Vagina (tissue), 2 donors: ENCODE results near the gene ANKRD44. TPM values are rescaled to one million over a fixed set of nuclear protein-coding genes. Genes with fewer than 3 reads are reported as not detected.

ENCODE experiments used
- DNase-seq, 2 donors: peaks; one replicate each; pipeline ENCODE4 v3.0.0-alpha.2; 2017; ENCODE audit errors: extremely low spot score in 2 of 2
- H3K27ac ChIP-seq: fragments of 200-600 bp; sonication (generic); one replicate; pipeline ENCODE4 v1.5.1; 2019
- H3K27me3 ChIP-seq: fragments of 200-600 bp; sonication (generic); one replicate; pipeline ENCODE4 v1.5.1; 2019
- H3K36me3 ChIP-seq, 2 donors: fragments of 200-600 bp; sonication (generic); one replicate each; pipeline ENCODE4 v1.5.1; 2017 to 2019
- H3K4me1 ChIP-seq: fragments of 200-600 bp; sonication (generic); one replicate; pipeline ENCODE4 v1.5.1; 2019
- H3K4me3 ChIP-seq, 2 donors: fragments of 200-600 bp; sonication (generic); 1 replicate in 1 of 2; 2 replicates in 1 of 2; pipeline ENCODE4 v1.5.1; 2016 to 2019
- H3K9me3 ChIP-seq: fragments of 200-600 bp; sonication (generic); one replicate; pipeline ENCODE4 v1.5.1; 2019
- CTCF ChIP-seq, 3 experiments: fragments of 450-650 bp in 2 of 3; fragments of 200-600 bp in 1 of 3; sonication (generic) in 1 of 3; IDR thresholded peaks; one replicate each; pipeline ENCODE4 v1.5.1; 2017 to 2019; ENCODE audit warnings: antibody characterized with exemption in 3 of 3, mild to moderate bottlenecking in 2 of 3, moderate library complexity in 2 of 3
- POLR2A ChIP-seq, 2 donors: fragments of 450-650 bp; IDR thresholded peaks; one replicate each; pipeline ENCODE4 v1.6.1; 2017; ENCODE audit warnings: antibody characterized with exemption in 2 of 2, mild to moderate bottlenecking in 2 of 2, moderate library complexity in 2 of 2
- POLR2AphosphoS5 ChIP-seq, 2 donors: sonication (generic); formaldehyde crosslinking; IDR thresholded peaks; one replicate each; pipeline ENCODE4 v1.9.0; 2017; ENCODE audit warnings: antibody characterized with exemption in 2 of 2, mild to moderate bottlenecking in 2 of 2, low read depth in 1 of 2; ENCODE audit not compliant: insufficient read depth in 1 of 2
- intact Hi-C: fragments of 100-400 bp; cut with DNase I; formaldehyde crosslinking; loops from one replicate; pipeline ENCODE4 v1.15.1; 2023
- total RNA-seq: library from RNA; depleted of rRNA; stranded (reverse); fragments of >200 nt; gene quantifications from one replicate; pipeline ENCODE4 v1.2.3, GENCODE V29; 2016

The ANKRD44 gene
- total RNA-seq, 1 donor from 2014 or later = 46.4 TPM

DNA sequence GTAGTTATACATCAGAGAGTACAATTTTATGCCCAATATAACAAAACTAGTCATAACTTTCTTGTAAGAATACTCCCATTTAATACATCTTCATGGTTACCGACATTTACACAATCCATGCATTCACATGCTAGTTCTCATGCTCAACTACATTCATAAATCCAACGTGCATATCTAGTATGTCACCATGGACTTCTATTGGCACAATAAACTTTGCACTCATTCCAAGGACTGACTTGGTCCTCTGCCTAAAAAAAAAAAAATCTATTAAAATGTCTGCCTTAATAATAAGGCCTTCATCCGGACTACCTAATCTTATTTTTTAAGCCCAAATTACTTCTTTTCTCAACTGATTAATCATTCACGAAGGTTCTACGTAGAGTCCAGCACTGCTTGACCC is 276.3 kb downstream of the ANKRD44 start:
- intact Hi-C loops = no loop called here
- peaks cover 8% of the 10 kb centered on the region for H3K4me1 ChIP-seq
- no peak for DNase-seq
- H3K4me3 ChIP-seq = no peak overlapping the region
- no peak overlapping the region for H3K27ac ChIP-seq
- no peaks in the 10 kb centered on the region for H3K9me3 ChIP-seq
- peaks cover 0 to 4% of the 10 kb centered on the region in 2 donors for H3K36me3 ChIP-seq
- no peaks in the 10 kb centered on the region for H3K27me3 ChIP-seq
- TF ChIP-seq POLR2A (IDR thresholded peaks at IDR 0.05) = no peak
- no peak for TF ChIP-seq CTCF (IDR thresholded peaks at IDR 0.05)
- TF ChIP-seq POLR2AphosphoS5 (IDR thresholded peaks at IDR 0.05; ENCODE audit: insufficient read depth in 1 of 2, low read depth in 1 of 2) = no peak

- TF ChIP-seq POLR2AphosphoS5 (IDR thresholded peaks at IDR 0.05; ENCODE audit: insufficient read depth in 1 of 2, low read depth in 1 of 2) (no peak), CTCF (IDR thresholded peaks at IDR 0.05) (no peak), POLR2A (IDR thresholded peaks at IDR 0.05) (no peak)
- no peaks in the 10 kb centered on the region for H3K27me3 ChIP-seq
- no peak overlapping the region for H3K27ac ChIP-seq
- peaks cover 0 to 4% of the 10 kb centered on the region in 2 donors for H3K36me3 ChIP-seq
- no peak overlapping the region for H3K4me3 ChIP-seq
- intact Hi-C loops = loop anchor here (2.0 kb wide), 1 partner anchor 42 kb away; no protein-coding TSS in a partner anchor
- H3K4me1 ChIP-seq = peaks cover 8% of the 10 kb centered on the region
- no peaks in the 10 kb centered on the region for H3K9me3 ChIP-seq
- no peak for DNase-seq
Measured at GRCh38 chr2:197033222-197033621, 277.4 kb downstream of the ANKRD44 start.

- Histone ChIP-seq H3K36me3 (peaks cover 0 to 4% of the 10 kb centered on the region in 2 donors), H3K4me1 (peaks cover 8% of the 10 kb centered on the region), H3K9me3 (no peaks in the 10 kb centered on the region), H3K27ac (no peak overlapping the region), H3K4me3 (no peak overlapping the region), H3K27me3 (no peaks in the 10 kb centered on the region)
- intact Hi-C loops = loop anchor here (2.0 kb wide), 1 partner anchor 43 kb away; no protein-coding TSS in a partner anchor
- TF ChIP-seq POLR2AphosphoS5 (IDR thresholded peaks at IDR 0.05; ENCODE audit: insufficient read depth in 1 of 2, low read depth in 1 of 2) = peak in 1 of 2 donors; percentile 70
- TF ChIP-seq CTCF (IDR thresholded peaks at IDR 0.05) = no peak
- TF ChIP-seq POLR2A (IDR thresholded peaks at IDR 0.05) = no peak
- no peak for DNase-seq
Measured at GRCh38 chr2:197031803-197032202, 278.8 kb downstream of the ANKRD44 start.

GRCh38 chr2:197030090-197030489 is 280.5 kb downstream of the ANKRD44 start:
- no peak for TF ChIP-seq POLR2A (IDR thresholded peaks at IDR 0.05)
- no peak for TF ChIP-seq CTCF (IDR thresholded peaks at IDR 0.05)
- no peak for TF ChIP-seq POLR2AphosphoS5 (IDR thresholded peaks at IDR 0.05; ENCODE audit: insufficient read depth in 1 of 2, low read depth in 1 of 2)

GRCh38 chr2:197028633-197029032 is 281.9 kb downstream of the ANKRD44 start:
- intact Hi-C loops = no loop called here
- no peaks in the 10 kb centered on the region for H3K4me1 ChIP-seq
- no peak overlapping the region for H3K4me3 ChIP-seq
- H3K27me3 ChIP-seq = no peaks in the 10 kb centered on the region
- H3K36me3 ChIP-seq = peaks cover 0 to 23% of the 10 kb centered on the region in 2 donors
- no peak for TF ChIP-seq POLR2AphosphoS5 (IDR thresholded peaks at IDR 0.05; ENCODE audit: insufficient read depth in 1 of 2, low read depth in 1 of 2)
- no peak overlapping the region for H3K27ac ChIP-seq
- H3K9me3 ChIP-seq = no peaks in the 10 kb centered on the region
- no peak for DNase-seq

More at GRCh38 chr2:197030090-197030489, 280.5 kb downstream of the ANKRD44 start:
- no peaks in the 10 kb centered on the region for H3K9me3 ChIP-seq
- intact Hi-C loops = no loop called here
- no peak for DNase-seq
- H3K4me3 ChIP-seq = no peak overlapping the region
- no peak overlapping the region for H3K27ac ChIP-seq
- H3K4me1 ChIP-seq = peaks cover 7% of the 10 kb centered on the region
- no peaks in the 10 kb centered on the region for H3K27me3 ChIP-seq
- H3K36me3 ChIP-seq = peaks cover 0 to 8% of the 10 kb centered on the region in 2 donors
